DND-41 (cell line): ENCODE results near the gene GZF1.
"Not testable (repeated sequence)": the region's sequence is repeated elsewhere in the genome, so short reads cannot be mapped to it uniquely, and the experiment has no call there.

Experiments
- CTCF ChIP-seq: IDR thresholded peaks from 2 replicates; pipeline ENCODE4 v1.5.1; 2012; ENCODE audit warnings: borderline replicate concordance, low read length, moderate library complexity, mild to moderate bottlenecking; ENCODE audit not compliant: poor library complexity, severe bottlenecking; ENCODE audit errors: extremely low read depth
- EZH2 ChIP-seq: IDR thresholded peaks from 3 replicates; pipeline ENCODE4 v1.6.1; 2012; ENCODE audit warnings: borderline replicate concordance, low read depth, mild to moderate bottlenecking, moderate library complexity, low read length, inconsistent platforms; ENCODE audit not compliant: severe bottlenecking

- TF ChIP-seq EZH2, CTCF: not testable (repeated sequence)
Observed at GRCh38 chr20:23348510-23348909, 13.5 kb upstream of the GZF1 start.
